ENCODE measurements around the gene FOXO6.
"Not testable (repeated sequence)": the region's sequence is repeated elsewhere in the genome, so short reads cannot be mapped to it uniquely, and the experiment has no call there.

Gene FOXO6

GRCh38 chr1:41329662-41330587, 31.3 kb upstream of the FOXO6 start:
- DNase-seq, result no peak

GRCh38 chr1:41330588-41331545, 30.4 kb upstream of the FOXO6 start:
- DNase-seq, result no peak

GRCh38 chr1:41331546-41331917, 29.7 kb upstream of the FOXO6 start:
- DNase-seq, result no peak

GRCh38 chr1:41332161-41332560, 29.1 kb upstream of the FOXO6 start:
- DNase-seq, result not testable (repeated sequence)

- DNase-seq, result no peak
Observed at GRCh38 chr1:41333146-41333784, 28.0 kb upstream of the FOXO6 start.

GRCh38 chr1:41338820-41339219, 22.4 kb upstream of the FOXO6 start:
- DNase-seq, result no peak

GRCh38 chr1:41340655-41341364, 20.4 kb upstream of the FOXO6 start:
- DNase-seq, result no peak

GRCh38 chr1:41341365-41341683, 19.9 kb upstream of the FOXO6 start:
- no peak for DNase-seq

GRCh38 chr1:41341772-41342562, 19.3 kb upstream of the FOXO6 start:
- no peak for DNase-seq

- DNase-seq, result no peak
Observed at GRCh38 chr1:41342774-41343355, 18.4 kb upstream of the FOXO6 start.

GRCh38 chr1:41343790-41344699, 17.2 kb upstream of the FOXO6 start:
- no peak for DNase-seq

GRCh38 chr1:41344708-41345159, 16.5 kb upstream of the FOXO6 start:
- no peak for DNase-seq

- no peak for DNase-seq
Observed at GRCh38 chr1:41345434-41346075, 15.7 kb upstream of the FOXO6 start.

GRCh38 chr1:41347276-41347675, 14.0 kb upstream of the FOXO6 start:
- DNase-seq, result no peak

GRCh38 chr1:41348394-41348793, 12.8 kb upstream of the FOXO6 start:
- no peak for DNase-seq

- no peak for DNase-seq
Observed at GRCh38 chr1:41349361-41350054, 11.7 kb upstream of the FOXO6 start.

GRCh38 chr1:41350055-41350378, 11.2 kb upstream of the FOXO6 start:
- DNase-seq, result no peak

- no peak for DNase-seq
Observed at GRCh38 chr1:41351262-41352151, 9.7 kb upstream of the FOXO6 start.
